Heart left ventricle (tissue), 13 donors: ENCODE measurements around the gene ANKRD39.

Source experiments
- POLR2A ChIP-seq, 2 donors: fragments of 450-650 bp; IDR thresholded peaks; one replicate each; pipeline ENCODE4 v1.6.1; 2017; ENCODE audit warnings: antibody characterized with exemption in 2 of 2, mild to moderate bottlenecking in 2 of 2, moderate library complexity in 2 of 2
- TF ChIP-seq, protein P1 (sequence below), 12 donors: fragments of 200-600 bp; sonication (generic) in 4 of 12; IDR thresholded peaks; one replicate each; pipeline versions ENCODE4 v1.5.0 to v1.8.0; 2018 to 2022; ENCODE audit warnings: antibody characterized with exemption in 12 of 12, mild to moderate bottlenecking in 5 of 12
- donor health status: ischemic (EF 13 %, LVEDD 7.1; RV severe dilation, severe dysfunction).
- donor health status: DM: no; HTN: yes; CAD: no.
- donor health status: DM: no; HTN: no; CAD: no.
- donor health status: ischemic (EF 25% LVEDD 6.9; RV normal size, moderate dysfunction).
- donor health status: ischemic (EF 25% LVEDD 5.7; RV mildly dilated, moderate dysfunction).
- donor health status: ischemic (EF 35%, LVEDD 5.7; RV mildly dilated, moderate dysfunction).
- donor health status: nonischemic (EF 11% LVEDD 7.7; RV severe dilation, severe dysfunction).
- donor health status: DM: yes; HTN: yes; CAD: no.
- donor health status: PGD.
- donor health status: ischemic (EF 29% LVEDD 5.4; RV normal size, mild dysfunction).
- donor health status: nonischemic (EF 23%, LVEDD 6.1; RV moderate dilation, normal function).

DNA sequence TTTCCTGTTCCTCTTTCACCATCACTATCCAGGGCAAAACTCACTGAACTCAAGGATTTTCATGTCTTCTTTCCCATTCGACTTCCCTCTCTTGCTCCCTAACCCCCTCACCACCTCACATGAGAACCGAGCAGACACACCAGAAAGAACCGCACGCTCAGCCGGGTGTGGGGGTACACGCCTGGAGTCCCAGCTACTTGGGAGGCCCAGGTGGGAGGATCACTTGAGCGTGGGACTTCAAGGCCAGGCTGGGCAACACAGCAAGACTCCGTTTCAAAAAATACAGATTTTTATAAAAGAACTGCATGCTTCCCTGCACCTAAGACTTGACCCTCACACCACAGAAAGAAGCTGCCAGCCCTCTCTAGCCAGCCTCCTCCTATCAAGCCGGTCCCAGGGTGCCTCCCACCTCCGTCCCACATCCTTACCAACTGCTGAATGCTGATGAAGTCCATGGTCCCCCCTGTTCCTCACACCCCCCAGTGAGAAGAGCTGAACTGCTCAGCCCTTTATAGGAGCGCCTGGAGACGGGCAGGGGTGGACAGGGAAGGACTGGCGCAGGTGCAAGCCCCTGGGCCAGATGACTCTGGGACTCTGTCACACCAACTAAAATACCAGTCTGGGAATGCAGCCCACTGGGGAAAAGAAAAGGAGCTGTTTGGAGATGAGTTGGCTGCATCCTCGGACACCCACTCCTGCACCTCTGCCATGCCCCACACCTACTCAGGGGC is 14.1 kb downstream of the ANKRD39 start, which contains the start of gene ANKRD23:
- no peak for TF ChIP-seq POLR2A (IDR thresholded peaks at IDR 0.05)
- TF ChIP-seq, protein P1, sequence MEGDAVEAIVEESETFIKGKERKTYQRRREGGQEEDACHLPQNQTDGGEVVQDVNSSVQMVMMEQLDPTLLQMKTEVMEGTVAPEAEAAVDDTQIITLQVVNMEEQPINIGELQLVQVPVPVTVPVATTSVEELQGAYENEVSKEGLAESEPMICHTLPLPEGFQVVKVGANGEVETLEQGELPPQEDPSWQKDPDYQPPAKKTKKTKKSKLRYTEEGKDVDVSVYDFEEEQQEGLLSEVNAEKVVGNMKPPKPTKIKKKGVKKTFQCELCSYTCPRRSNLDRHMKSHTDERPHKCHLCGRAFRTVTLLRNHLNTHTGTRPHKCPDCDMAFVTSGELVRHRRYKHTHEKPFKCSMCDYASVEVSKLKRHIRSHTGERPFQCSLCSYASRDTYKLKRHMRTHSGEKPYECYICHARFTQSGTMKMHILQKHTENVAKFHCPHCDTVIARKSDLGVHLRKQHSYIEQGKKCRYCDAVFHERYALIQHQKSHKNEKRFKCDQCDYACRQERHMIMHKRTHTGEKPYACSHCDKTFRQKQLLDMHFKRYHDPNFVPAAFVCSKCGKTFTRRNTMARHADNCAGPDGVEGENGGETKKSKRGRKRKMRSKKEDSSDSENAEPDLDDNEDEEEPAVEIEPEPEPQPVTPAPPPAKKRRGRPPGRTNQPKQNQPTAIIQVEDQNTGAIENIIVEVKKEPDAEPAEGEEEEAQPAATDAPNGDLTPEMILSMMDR (IDR thresholded peaks at IDR 0.05) = no peak
